NCI-H774 (cell line): ENCODE data around the gene ZNF844.
"Not testable (repeated sequence)": the region's sequence is repeated elsewhere in the genome, so short reads cannot be mapped to it uniquely, and the experiment has no call there.

Experiments used
- DNase-seq: peaks from one replicate; lab custom pipeline; 2025; lab: John Stamatoyannopoulos, UW

ZNF844 gene

DNA sequence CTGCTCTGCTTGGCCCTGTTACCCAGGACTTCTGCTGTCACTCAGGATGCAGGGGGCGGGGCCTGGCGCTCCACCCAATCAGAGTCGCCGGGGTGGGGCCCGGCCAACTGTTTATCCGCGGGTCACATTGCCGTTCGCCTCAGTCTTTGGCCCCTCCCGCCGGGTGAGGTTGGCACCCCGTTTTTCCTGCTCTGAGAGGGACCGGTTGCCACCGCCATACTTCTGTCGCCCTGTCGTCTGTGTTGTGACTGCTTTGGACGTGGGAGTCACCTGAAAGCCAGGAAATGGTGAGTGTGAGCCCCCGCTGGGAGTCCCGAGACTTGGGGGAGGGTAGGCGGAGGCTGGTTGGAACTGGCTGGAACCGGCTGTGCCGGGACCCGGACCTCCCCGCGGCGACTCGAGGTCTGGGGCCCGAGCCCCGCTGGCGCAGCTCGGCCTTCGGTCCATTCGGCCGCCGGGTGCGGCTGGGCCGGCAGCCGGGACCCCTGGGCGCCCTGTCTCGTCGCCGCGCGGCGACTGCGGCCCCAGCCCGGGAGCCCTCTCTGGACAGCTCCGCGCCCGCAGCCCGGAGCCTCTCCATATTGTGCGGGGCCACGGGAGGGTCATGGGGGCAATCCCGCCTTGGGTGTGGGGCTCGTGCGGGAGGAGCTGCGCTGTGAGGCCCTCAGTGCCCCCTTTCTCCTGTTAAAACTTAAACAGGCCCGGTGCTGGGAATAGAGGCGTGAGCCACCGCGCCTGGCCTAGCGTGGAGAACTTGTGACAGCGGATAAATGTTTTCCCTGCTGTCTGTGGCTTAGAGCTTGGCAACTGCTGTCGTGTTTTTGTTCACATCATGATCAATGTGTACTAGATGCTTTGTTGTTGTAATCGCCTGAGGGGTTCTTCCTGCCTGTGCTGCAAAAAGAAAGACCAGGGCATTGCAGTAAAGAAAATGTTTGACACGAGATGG is at the start of gene ZNF844:
TSS of gene ZNF844 (plus strand) at position 142 of the 949 bp plus-strand sequence. CDS start at position 285, 143 bp downstream.
- peak; percentile 73 for DNase-seq

DNA sequence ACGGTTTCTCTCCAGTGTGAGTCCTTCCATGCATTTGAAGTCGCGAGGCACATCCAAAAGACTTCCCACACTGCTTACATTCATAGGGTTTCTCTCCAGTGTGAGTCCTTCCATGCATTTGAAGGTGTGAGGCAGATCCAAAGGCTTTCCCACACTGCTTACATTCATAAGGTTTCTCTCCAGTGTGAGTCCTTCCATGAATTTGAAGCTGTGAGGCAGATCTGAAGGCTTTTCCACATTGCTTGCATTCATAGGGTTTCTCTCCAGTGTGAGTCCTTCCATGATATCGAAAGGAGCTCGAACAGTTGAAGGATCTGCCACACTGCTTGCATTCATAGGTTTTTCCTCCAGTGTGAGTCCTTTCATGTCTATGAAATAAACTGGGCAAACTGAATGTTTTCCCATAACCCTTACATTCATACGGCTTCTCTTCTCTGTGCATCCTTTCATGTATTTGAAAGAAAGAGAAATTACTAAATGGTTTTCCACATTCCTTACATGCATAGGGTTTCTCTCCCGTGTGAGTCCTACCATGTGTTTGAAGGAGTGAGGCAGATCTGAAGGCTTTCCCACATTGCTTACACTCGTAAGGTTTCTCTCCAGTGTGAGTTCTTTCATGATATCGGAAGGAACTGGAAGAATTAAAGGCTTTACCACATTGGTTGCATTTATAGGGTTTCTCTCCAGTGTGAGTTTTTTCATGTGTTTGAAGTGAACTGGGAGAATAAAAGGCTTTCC is 49.3 kb upstream of the ZNF844 start:
- no peak for DNase-seq

DNA sequence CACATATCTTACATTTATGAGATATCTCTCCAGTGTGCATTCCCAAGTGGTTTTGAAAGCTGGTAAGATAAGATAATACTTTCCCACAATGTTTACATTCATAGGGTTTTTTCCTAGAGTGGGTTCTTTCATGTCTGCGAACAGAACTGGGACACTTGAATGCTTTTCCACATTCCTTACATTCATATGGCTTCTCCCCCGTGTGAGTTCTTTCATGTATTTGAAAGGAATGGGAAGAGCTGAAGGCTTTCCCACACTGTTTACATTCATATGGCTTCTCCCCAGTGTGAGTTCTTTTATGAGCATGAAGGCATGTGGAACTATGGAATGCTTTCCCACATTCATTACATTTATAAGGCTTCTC is 48.8 kb upstream of the ZNF844 start:
- DNase-seq: no peak

- no peak for DNase-seq
Measured at GRCh38 chr19:12034198-12034597, 30.3 kb upstream of the ZNF844 start.

DNA sequence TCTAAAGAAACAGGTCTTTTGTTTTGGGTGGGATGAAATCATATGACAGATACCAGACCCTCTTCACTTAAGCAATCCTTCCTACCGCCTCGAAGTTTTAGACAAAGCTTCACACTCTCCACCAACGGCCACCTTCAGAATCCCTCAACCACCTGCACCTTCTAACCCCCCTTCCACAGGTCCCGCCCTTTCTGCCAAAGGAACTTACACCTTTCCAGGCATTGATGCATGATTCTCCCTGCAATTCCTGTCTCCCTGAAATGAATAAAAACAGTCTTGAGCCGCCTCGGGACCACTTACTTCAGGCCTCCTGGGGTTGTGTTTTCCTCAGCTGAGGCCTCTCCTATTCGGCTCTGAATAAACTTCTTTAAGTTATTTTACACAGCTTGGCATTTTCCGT is 29.9 kb upstream of the ZNF844 start:
- no peak for DNase-seq

DNA sequence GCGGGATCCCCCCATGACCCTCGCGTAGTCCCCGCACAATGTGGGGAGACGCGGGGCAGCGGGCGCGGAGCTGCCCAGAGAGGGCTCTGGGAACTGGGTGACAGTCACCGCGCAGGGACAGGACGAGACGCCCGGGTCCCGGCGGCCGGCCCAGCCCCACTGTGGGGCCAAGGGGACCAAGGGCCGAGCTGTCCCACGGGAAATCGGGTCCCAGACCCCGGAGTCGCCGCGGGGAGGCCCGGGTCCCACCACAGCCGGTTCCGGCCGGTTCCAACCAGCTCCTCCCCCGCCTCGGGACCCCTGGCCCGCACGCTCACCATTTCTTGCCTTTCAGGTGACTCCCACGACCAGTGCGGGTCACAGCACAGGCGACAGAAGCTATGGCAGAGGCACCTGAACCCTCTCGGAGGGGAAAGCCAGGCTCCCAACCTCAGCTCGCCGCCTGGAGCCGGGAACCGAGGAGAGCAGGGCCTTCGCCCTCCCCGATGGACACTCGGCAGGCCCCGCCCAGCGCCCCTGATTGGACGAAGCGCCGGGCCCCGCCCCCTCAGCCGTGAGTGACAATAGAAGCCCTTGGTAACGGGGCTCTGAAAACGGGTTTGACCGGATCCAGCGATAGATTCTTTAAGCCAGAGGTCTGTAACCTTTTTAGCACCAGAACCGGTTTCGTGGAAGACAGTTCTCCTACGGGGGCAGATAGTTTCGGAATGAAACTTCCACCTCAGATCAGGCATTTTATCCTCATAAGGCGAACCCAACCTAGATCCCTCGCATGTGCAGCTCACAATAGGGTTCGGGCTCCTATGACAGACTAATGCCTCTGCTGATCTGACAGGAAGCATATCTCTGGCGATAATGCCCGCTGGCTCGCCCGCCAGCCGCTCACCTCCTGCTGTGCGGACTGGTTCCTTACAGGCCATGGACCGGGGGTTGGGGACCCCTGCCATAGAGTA is 29.0 kb upstream of the ZNF844 start, which contains the start of gene ZNF433:
TSS of gene ZNF433 (minus strand) at position 460 of the 953 bp plus-strand sequence. CDS start at position 320, 140 bp downstream.
- DNase-seq: peak; percentile 91

GRCh38 chr19:12042893-12043292 is 21.6 kb upstream of the ZNF844 start:
- DNase-seq: no peak

DNA sequence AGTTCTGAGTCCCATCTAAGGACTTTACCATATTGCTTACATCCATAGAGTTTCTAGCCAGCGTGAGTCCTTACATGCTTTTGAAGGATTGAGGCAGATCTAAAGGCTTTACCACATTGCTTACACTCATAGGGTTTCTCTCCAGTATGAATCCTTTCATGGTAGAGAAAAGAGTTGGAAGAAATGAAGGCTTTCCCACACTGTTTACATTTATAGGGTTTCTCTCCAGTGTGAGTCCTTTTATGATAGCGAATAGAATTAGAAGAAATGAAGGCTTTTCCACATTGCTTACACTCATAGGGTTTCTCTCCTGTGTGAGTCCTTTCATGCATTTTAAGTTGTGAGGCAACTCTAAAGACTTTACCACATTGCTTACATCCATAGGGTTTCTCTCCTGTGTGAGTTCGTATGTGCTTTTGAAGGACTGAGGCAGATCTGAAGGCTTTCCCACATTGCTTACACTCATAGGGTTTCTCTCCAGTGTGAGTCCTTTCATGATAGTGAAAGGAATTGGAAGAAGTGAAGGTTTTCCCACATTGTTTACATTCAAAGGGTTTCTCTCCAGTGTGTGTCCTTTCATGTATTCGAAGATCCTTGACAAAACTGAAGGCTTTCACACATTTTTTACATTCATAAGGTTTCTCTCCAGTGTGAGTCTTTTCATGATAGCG is 20.6 kb upstream of the ZNF844 start:
- DNase-seq: no peak

- no peak for DNase-seq
Measured at GRCh38 chr19:12047868-12048267, 16.7 kb upstream of the ZNF844 start.

GRCh38 chr19:12052091-12052496 is 12.4 kb upstream of the ZNF844 start:
- DNase-seq: no peak

- DNase-seq: peak; percentile 89
Measured at GRCh38 chr19:12052497-12053169, 11.9 kb upstream of the ZNF844 start, which contains the start of gene ZNF878. Gene ZNF878, minus strand, starts transcription at chr19:12052961. Its CDS starts 160 bp downstream, at chr19:12052801.

DNA sequence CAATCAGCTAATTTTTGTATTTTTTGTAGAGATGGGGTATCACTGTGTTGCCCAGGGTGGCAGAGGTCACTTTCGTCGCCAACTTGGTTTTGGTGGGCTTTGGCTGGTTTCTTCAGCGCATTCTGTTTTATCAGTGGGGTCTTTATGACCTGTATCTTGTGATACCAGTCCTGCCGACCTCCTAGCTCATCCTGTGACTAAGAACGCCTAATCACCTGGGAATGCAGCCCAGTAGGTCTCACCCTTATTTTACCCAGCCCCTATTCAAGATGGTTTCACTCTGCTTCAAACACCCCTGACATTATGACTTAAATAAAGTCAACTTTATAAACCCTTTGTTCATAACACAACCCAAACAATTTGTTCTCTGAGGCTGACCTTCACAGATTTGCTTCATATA is 8.7 kb upstream of the ZNF844 start:
- no peak for DNase-seq

DNA sequence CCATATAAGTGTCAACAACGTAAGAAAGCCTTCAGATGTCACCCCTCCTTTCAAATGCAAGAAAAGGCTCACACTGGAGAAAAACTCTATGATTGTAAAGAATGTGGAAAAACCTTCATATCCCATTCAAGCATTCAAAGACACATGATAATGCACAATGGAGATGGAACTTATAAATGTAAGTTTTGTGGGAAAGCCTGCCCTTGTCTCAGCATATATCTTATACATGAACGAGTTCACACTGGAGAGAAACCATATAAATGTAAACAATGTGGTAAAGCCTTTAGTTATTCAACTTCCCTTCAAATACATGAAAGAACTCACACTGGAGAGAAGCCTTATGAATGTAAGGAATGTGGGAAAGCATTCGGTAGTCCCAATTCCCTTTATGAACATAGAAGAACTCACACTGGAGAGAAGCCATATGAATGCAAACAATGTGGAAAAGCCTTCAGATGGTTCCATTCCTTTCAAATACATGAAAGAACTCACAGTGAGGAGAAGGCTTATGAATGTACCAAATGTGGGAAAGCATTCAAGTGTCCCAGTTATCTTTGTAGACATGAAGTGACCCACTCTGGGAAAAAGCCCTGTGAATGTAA is 11.1 kb downstream of the ZNF844 start:
- no peak for DNase-seq

GRCh38 chr19:12076331-12076730 is 11.8 kb downstream of the ZNF844 start:
- DNase-seq: not testable (repeated sequence)

DNA sequence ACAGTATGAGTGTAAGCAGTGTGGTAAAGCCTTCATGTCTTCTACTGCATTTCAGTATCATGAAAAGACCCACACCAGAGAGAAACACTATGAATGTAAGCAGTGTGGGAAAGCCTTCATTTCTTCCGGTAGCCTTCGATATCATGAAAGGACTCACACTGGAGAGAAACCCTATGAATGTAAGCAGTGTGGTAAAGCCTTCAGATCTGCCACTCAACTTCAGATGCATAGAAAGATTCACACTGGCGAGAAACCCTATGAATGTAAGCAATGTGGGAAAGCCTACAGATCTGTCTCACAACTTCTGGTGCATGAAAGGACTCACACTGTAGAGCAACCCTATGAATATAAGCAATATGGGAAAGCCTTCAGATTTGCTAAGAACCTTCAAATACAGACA is 12.8 kb downstream of the ZNF844 start:
- DNase-seq: no peak

- DNase-seq: not testable (repeated sequence)
Measured at GRCh38 chr19:12083336-12083735, 18.8 kb downstream of the ZNF844 start.

- no peak for DNase-seq
Measured at GRCh38 chr19:12085074-12085818, 20.7 kb downstream of the ZNF844 start.

GRCh38 chr19:12090807-12091206 is 26.3 kb downstream of the ZNF844 start:
- DNase-seq: peak; percentile 41
